ENCODE data around the gene AP1S2.

Gene AP1S2

GRCh38 chrX:15855568-15856221 is 1.1 kb upstream of the AP1S2 start:
- peak overlapping the region; percentile 32; the same call in 1 of the 2 replicates for H2AFZ ChIP-seq (ENCODE audit: low read length)
- H3K9me2 ChIP-seq (replicated peaks; ENCODE audit: low read depth, low read length), result no peaks in the 10 kb centered on the region
- H4K20me1 ChIP-seq (ENCODE audit: insufficient read depth, low read length, poor library complexity, severe bottlenecking), result no peaks in the 10 kb centered on the region
- peak overlapping the region; percentile 92 for H3K9ac ChIP-seq (ENCODE audit: low read depth, low read length, poor library complexity, severe bottlenecking)
- H3K79me2 ChIP-seq (ENCODE audit: insufficient read depth, low read length), result peaks cover 35% of the 10 kb centered on the region
- peaks cover 24% of the 10 kb centered on the region for H3K4me1 ChIP-seq (ENCODE audit: insufficient read depth, low read length, poor library complexity, severe bottlenecking)
- no peaks in the 10 kb centered on the region for H3K9me3 ChIP-seq (ENCODE audit: insufficient read depth, low read depth, low read length)
- no peaks in the 10 kb centered on the region for H3F3A ChIP-seq (ENCODE audit: low read depth)
- H3K4me2 ChIP-seq (ENCODE audit: low read depth, low read length, poor library complexity, severe bottlenecking), result peak overlapping the region; percentile 86
- H3K36me3 ChIP-seq (ENCODE audit: insufficient read depth, low read length), result no peaks in the 10 kb centered on the region
- peak overlapping the region; percentile 82 for H3K4me3 ChIP-seq (ENCODE audit: low read length, poor library complexity, severe bottlenecking)
- no peaks in the 10 kb centered on the region for H3K27me3 ChIP-seq (ENCODE audit: insufficient read depth, low read length, poor library complexity, severe bottlenecking)
- TF ChIP-seq CTCF (conservative IDR thresholded peaks at IDR 0.05; ENCODE audit: low read length), result no peak

GRCh38 chrX:15854080-15854655 is 445 bp downstream of the AP1S2 start:
- Histone ChIP-seq H2AFZ (ENCODE audit: low read length) (no peak overlapping the region; the same call in 1 of the 2 replicates), H3F3A (ENCODE audit: low read depth) (no peaks in the 10 kb centered on the region), H3K4me3 (ENCODE audit: low read length, poor library complexity, severe bottlenecking) (peak overlapping the region; percentile 98), H3K36me3 (ENCODE audit: insufficient read depth, low read length) (no peaks in the 10 kb centered on the region), H3K79me2 (ENCODE audit: insufficient read depth, low read length) (peaks cover 50% of the 10 kb centered on the region), H3K9me2 (replicated peaks; ENCODE audit: low read depth, low read length) (no peaks in the 10 kb centered on the region), H3K9me3 (ENCODE audit: insufficient read depth, low read depth, low read length) (no peaks in the 10 kb centered on the region), H4K20me1 (ENCODE audit: insufficient read depth, low read length, poor library complexity, severe bottlenecking) (no peaks in the 10 kb centered on the region), H3K4me2 (ENCODE audit: low read depth, low read length, poor library complexity, severe bottlenecking) (peak overlapping the region; percentile 89), H3K27me3 (ENCODE audit: insufficient read depth, low read length, poor library complexity, severe bottlenecking) (no peaks in the 10 kb centered on the region), H3K9ac (ENCODE audit: low read depth, low read length, poor library complexity, severe bottlenecking) (peak overlapping the region; percentile 84), H3K4me1 (ENCODE audit: insufficient read depth, low read length, poor library complexity, severe bottlenecking) (peaks cover 27% of the 10 kb centered on the region)
- peak; percentile 30; the same call in 1 of the 2 replicates for TF ChIP-seq CTCF (conservative IDR thresholded peaks at IDR 0.05; ENCODE audit: low read length)
- TF ChIP-seq EZH2phosphoT487 (IDR thresholded peaks at IDR 0.05; ENCODE audit: borderline replicate concordance), result no peak

GRCh38 chrX:15853586-15854079 is 980 bp downstream of the AP1S2 start:
- peak overlapping the region; percentile 98 for H3K4me3 ChIP-seq (ENCODE audit: low read length, poor library complexity, severe bottlenecking)
- peaks cover 31% of the 10 kb centered on the region for H3K4me1 ChIP-seq (ENCODE audit: insufficient read depth, low read length, poor library complexity, severe bottlenecking)
- no peaks in the 10 kb centered on the region for H3K9me3 ChIP-seq (ENCODE audit: insufficient read depth, low read depth, low read length)
- peaks cover 54% of the 10 kb centered on the region for H3K79me2 ChIP-seq (ENCODE audit: insufficient read depth, low read length)
- no peaks in the 10 kb centered on the region for H4K20me1 ChIP-seq (ENCODE audit: insufficient read depth, low read length, poor library complexity, severe bottlenecking)
- H3K27me3 ChIP-seq (ENCODE audit: insufficient read depth, low read length, poor library complexity, severe bottlenecking), result no peaks in the 10 kb centered on the region
- H3K4me2 ChIP-seq (ENCODE audit: low read depth, low read length, poor library complexity, severe bottlenecking), result peak overlapping the region; percentile 89
- no peak overlapping the region for H2AFZ ChIP-seq (ENCODE audit: low read length)
- no peaks in the 10 kb centered on the region for H3F3A ChIP-seq (ENCODE audit: low read depth)
- H3K36me3 ChIP-seq (ENCODE audit: insufficient read depth, low read length), result no peaks in the 10 kb centered on the region
- H3K9ac ChIP-seq (ENCODE audit: low read depth, low read length, poor library complexity, severe bottlenecking), result peak overlapping the region; percentile 84
- TF ChIP-seq EZH2phosphoT487 (IDR thresholded peaks at IDR 0.05; ENCODE audit: borderline replicate concordance) (no peak), CTCF (conservative IDR thresholded peaks at IDR 0.05; ENCODE audit: low read length) (no peak)
- no peaks in the 10 kb centered on the region for H3K9me2 ChIP-seq (replicated peaks; ENCODE audit: low read depth, low read length)

Data from Loucy (cell line).